ENCODE data around the gene CLEC16A.

The CLEC16A gene

GRCh38 chr16:10932959-10933710, 11.2 kb upstream of the CLEC16A start:
- Histone ChIP-seq H2AK5ac (ENCODE audit: low read length) (no peak overlapping the region), H3K9ac (ENCODE audit: low read length) (no peak overlapping the region), H2BK15ac (replicated peaks; ENCODE audit: low read depth) (no peak overlapping the region), H3K79me2 (ENCODE audit: control insufficient read depth, insufficient read depth, low read length) (no peaks in the 10 kb centered on the region), H3K27ac (ENCODE audit: low read depth, low read length) (no peak overlapping the region), H4K8ac (ENCODE audit: low read depth, low read length) (no peak overlapping the region), H3K4me1 (ENCODE audit: control insufficient read depth, low read depth, low read length) (no peaks in the 10 kb centered on the region), H3K27me3 (ENCODE audit: insufficient read depth, low read length, poor library complexity) (no peaks in the 10 kb centered on the region), H3K56ac (ENCODE audit: low read length) (no peak overlapping the region), H3K36me3 (ENCODE audit: control insufficient read depth, insufficient read depth, low read length) (no peaks in the 10 kb centered on the region), H2BK120ac (ENCODE audit: low read depth, low read length) (no peak overlapping the region), H3K4ac (ENCODE audit: low read depth, low read length) (no peak overlapping the region), H3K23ac (ENCODE audit: low read length) (no peak overlapping the region), H2BK5ac (ENCODE audit: low read length) (no peak overlapping the region), H3K4me2 (ENCODE audit: low read length) (no peak overlapping the region), H4K5ac (ENCODE audit: low read length) (no peak overlapping the region), H3K18ac (ENCODE audit: low read length) (no peak overlapping the region), H3K79me1 (ENCODE audit: low read length) (peaks cover 15% of the 10 kb centered on the region), H3K4me3 (ENCODE audit: low read length) (no peak overlapping the region)
- WGBS (ENCODE audit: extremely low coverage, insufficient coverage, low lambda C conversion rate) = no CpG with 5 or more reads among the region's 11 CpGs
- no peak for DNase-seq

GRCh38 chr16:10933865-10934264, 10.5 kb upstream of the CLEC16A start:
- H3K18ac ChIP-seq (ENCODE audit: low read length) = no peak overlapping the region
- no peak overlapping the region for H2BK15ac ChIP-seq (replicated peaks; ENCODE audit: low read depth)
- H3K27ac ChIP-seq (ENCODE audit: low read depth, low read length) = no peak overlapping the region
- no peak overlapping the region for H3K9ac ChIP-seq (ENCODE audit: low read length)
- peaks cover 16% of the 10 kb centered on the region for H3K79me1 ChIP-seq (ENCODE audit: low read length)
- no peak overlapping the region for H3K56ac ChIP-seq (ENCODE audit: low read length)
- no peak overlapping the region for H3K4me2 ChIP-seq (ENCODE audit: low read length)
- H2BK5ac ChIP-seq (ENCODE audit: low read length) = no peak overlapping the region
- no peak overlapping the region for H3K23ac ChIP-seq (ENCODE audit: low read length)
- no peak overlapping the region for H4K5ac ChIP-seq (ENCODE audit: low read length)
- H3K4ac ChIP-seq (ENCODE audit: low read depth, low read length) = no peak overlapping the region
- no peaks in the 10 kb centered on the region for H3K4me1 ChIP-seq (ENCODE audit: control insufficient read depth, low read depth, low read length)
- H3K79me2 ChIP-seq (ENCODE audit: control insufficient read depth, insufficient read depth, low read length) = no peaks in the 10 kb centered on the region
- no peak for DNase-seq
- no peak overlapping the region for H2BK120ac ChIP-seq (ENCODE audit: low read depth, low read length)
- no peaks in the 10 kb centered on the region for H3K36me3 ChIP-seq (ENCODE audit: control insufficient read depth, insufficient read depth, low read length)
- H3K27me3 ChIP-seq (ENCODE audit: insufficient read depth, low read length, poor library complexity) = no peaks in the 10 kb centered on the region
- no CpG with 5 or more reads among the region's 8 CpGs for WGBS (ENCODE audit: extremely low coverage, insufficient coverage, low lambda C conversion rate)
- no peak overlapping the region for H3K4me3 ChIP-seq (ENCODE audit: low read length)
- H2AK5ac ChIP-seq (ENCODE audit: low read length) = no peak overlapping the region
- H4K8ac ChIP-seq (ENCODE audit: low read depth, low read length) = no peak overlapping the region

GRCh38 chr16:10934325-10935107, 9.8 kb upstream of the CLEC16A start:
- no peak overlapping the region for H4K8ac ChIP-seq (ENCODE audit: low read depth, low read length)
- H3K27me3 ChIP-seq (ENCODE audit: insufficient read depth, low read length, poor library complexity) = no peaks in the 10 kb centered on the region
- H3K36me3 ChIP-seq (ENCODE audit: control insufficient read depth, insufficient read depth, low read length) = no peaks in the 10 kb centered on the region
- H3K4me3 ChIP-seq (ENCODE audit: low read length) = no peak overlapping the region
- H3K56ac ChIP-seq (ENCODE audit: low read length) = no peak overlapping the region
- DNase-seq = no peak
- H3K9ac ChIP-seq (ENCODE audit: low read length) = no peak overlapping the region
- no peak overlapping the region for H3K27ac ChIP-seq (ENCODE audit: low read depth, low read length)
- WGBS (ENCODE audit: extremely low coverage, insufficient coverage, low lambda C conversion rate) = no CpG with 5 or more reads among the region's 13 CpGs
- H3K79me2 ChIP-seq (ENCODE audit: control insufficient read depth, insufficient read depth, low read length) = no peaks in the 10 kb centered on the region
- H3K79me1 ChIP-seq (ENCODE audit: low read length) = peaks cover 17% of the 10 kb centered on the region
- no peak overlapping the region for H3K4ac ChIP-seq (ENCODE audit: low read depth, low read length)
- H4K5ac ChIP-seq (ENCODE audit: low read length) = no peak overlapping the region
- H3K23ac ChIP-seq (ENCODE audit: low read length) = no peak overlapping the region
- no peak overlapping the region for H2BK5ac ChIP-seq (ENCODE audit: low read length)
- H3K18ac ChIP-seq (ENCODE audit: low read length) = no peak overlapping the region
- H2BK15ac ChIP-seq (replicated peaks; ENCODE audit: low read depth) = no peak overlapping the region
- no peak overlapping the region for H2BK120ac ChIP-seq (ENCODE audit: low read depth, low read length)
- H3K4me1 ChIP-seq (ENCODE audit: control insufficient read depth, low read depth, low read length) = no peaks in the 10 kb centered on the region
- no peak overlapping the region for H2AK5ac ChIP-seq (ENCODE audit: low read length)
- H3K4me2 ChIP-seq (ENCODE audit: low read length) = no peak overlapping the region

GRCh38 chr16:10935226-10935915, 9.0 kb upstream of the CLEC16A start:
- DNase-seq = no peak
- Histone ChIP-seq H3K27me3 (ENCODE audit: insufficient read depth, low read length, poor library complexity) (no peaks in the 10 kb centered on the region), H3K36me3 (ENCODE audit: control insufficient read depth, insufficient read depth, low read length) (no peaks in the 10 kb centered on the region), H2BK5ac (ENCODE audit: low read length) (no peak overlapping the region), H4K5ac (ENCODE audit: low read length) (no peak overlapping the region), H2BK15ac (replicated peaks; ENCODE audit: low read depth) (no peak overlapping the region), H3K79me1 (ENCODE audit: low read length) (peaks cover 19% of the 10 kb centered on the region), H3K4ac (ENCODE audit: low read depth, low read length) (no peak overlapping the region), H2BK120ac (ENCODE audit: low read depth, low read length) (no peak overlapping the region), H3K4me3 (ENCODE audit: low read length) (no peak overlapping the region), H3K56ac (ENCODE audit: low read length) (no peak overlapping the region), H3K9ac (ENCODE audit: low read length) (no peak overlapping the region), H2AK5ac (ENCODE audit: low read length) (no peak overlapping the region), H3K27ac (ENCODE audit: low read depth, low read length) (no peak overlapping the region), H3K23ac (ENCODE audit: low read length) (no peak overlapping the region), H4K8ac (ENCODE audit: low read depth, low read length) (no peak overlapping the region), H3K4me1 (ENCODE audit: control insufficient read depth, low read depth, low read length) (peaks cover 2% of the 10 kb centered on the region), H3K4me2 (ENCODE audit: low read length) (no peak overlapping the region), H3K18ac (ENCODE audit: low read length) (no peak overlapping the region), H3K79me2 (ENCODE audit: control insufficient read depth, insufficient read depth, low read length) (peaks cover 2% of the 10 kb centered on the region)
- no CpG with 5 or more reads among the region's 7 CpGs for WGBS (ENCODE audit: extremely low coverage, insufficient coverage, low lambda C conversion rate)

- H3K23ac ChIP-seq (ENCODE audit: low read length) = no peak overlapping the region
- H3K56ac ChIP-seq (ENCODE audit: low read length) = no peak overlapping the region
- peaks cover 29% of the 10 kb centered on the region for H3K79me1 ChIP-seq (ENCODE audit: low read length)
- no peak overlapping the region for H2AK5ac ChIP-seq (ENCODE audit: low read length)
- DNase-seq = no peak
- H2BK5ac ChIP-seq (ENCODE audit: low read length) = no peak overlapping the region
- H2BK15ac ChIP-seq (replicated peaks; ENCODE audit: low read depth) = no peak overlapping the region
- H3K27me3 ChIP-seq (ENCODE audit: insufficient read depth, low read length, poor library complexity) = no peaks in the 10 kb centered on the region
- H3K18ac ChIP-seq (ENCODE audit: low read length) = no peak overlapping the region
- H3K36me3 ChIP-seq (ENCODE audit: control insufficient read depth, insufficient read depth, low read length) = no peaks in the 10 kb centered on the region
- no CpG with 5 or more reads among the region's 8 CpGs for WGBS (ENCODE audit: extremely low coverage, insufficient coverage, low lambda C conversion rate)
- peaks cover 11% of the 10 kb centered on the region for H3K4me1 ChIP-seq (ENCODE audit: control insufficient read depth, low read depth, low read length)
- no peak overlapping the region for H4K8ac ChIP-seq (ENCODE audit: low read depth, low read length)
- no peak overlapping the region for H3K4me3 ChIP-seq (ENCODE audit: low read length)
- no peak overlapping the region for H2BK120ac ChIP-seq (ENCODE audit: low read depth, low read length)
- H3K4me2 ChIP-seq (ENCODE audit: low read length) = no peak overlapping the region
- no peak overlapping the region for H4K5ac ChIP-seq (ENCODE audit: low read length)
- H3K27ac ChIP-seq (ENCODE audit: low read depth, low read length) = no peak overlapping the region
- H3K4ac ChIP-seq (ENCODE audit: low read depth, low read length) = no peak overlapping the region
- no peak overlapping the region for H3K9ac ChIP-seq (ENCODE audit: low read length)
- peaks cover 12% of the 10 kb centered on the region for H3K79me2 ChIP-seq (ENCODE audit: control insufficient read depth, insufficient read depth, low read length)
Measured at GRCh38 chr16:10936272-10936984, 7.9 kb upstream of the CLEC16A start.
